ENCODE measurements around the gene C1orf94.

Gene C1orf94

DNA sequence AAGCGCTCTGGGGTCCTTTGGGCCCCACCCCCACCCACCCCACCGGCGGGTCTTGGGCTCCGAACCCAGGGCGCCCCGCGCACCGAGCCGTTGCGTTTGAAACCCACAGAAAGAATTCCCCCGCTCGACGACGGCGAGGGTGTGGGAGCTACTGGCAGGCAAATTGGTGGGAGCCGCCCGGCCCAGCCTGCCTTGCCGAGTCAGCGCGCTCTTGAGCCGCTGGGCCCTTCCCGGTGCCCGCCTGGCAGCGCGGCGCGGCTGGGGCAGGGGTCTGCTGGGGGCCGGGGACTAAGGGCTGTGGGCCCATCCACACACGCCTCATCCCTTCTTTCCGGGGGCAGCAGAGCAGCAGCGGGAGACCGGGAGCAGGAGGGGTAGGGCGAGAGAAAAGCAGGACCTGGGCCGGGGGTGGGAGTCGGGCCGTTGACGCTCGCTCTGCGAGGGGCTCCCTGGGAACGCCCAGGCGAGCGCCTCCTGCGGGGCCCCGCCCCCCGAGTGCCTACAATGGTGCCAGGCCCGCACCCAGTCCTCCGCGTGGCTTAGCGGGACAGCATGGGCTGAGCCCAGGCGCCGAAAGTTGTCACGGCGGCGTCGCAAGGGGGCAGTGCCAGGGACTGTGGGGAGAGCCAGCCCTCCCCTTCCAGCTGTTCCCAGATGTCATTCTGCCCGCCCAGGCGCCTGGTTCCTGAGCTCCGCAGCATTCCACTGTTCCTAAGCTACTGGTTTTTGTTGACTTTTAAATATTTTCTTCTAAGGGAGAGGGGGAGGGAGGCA lies at the start of gene C1orf94:
Gene C1orf94, plus strand, starts transcription at position 78 of the 774 bp plus-strand sequence. CDS start 883 bp downstream, outside the sequence.
- in situ Hi-C loops (cut with MboI; ENCODE audit: low sequenced_read_pairs): no loop called here

DNA sequence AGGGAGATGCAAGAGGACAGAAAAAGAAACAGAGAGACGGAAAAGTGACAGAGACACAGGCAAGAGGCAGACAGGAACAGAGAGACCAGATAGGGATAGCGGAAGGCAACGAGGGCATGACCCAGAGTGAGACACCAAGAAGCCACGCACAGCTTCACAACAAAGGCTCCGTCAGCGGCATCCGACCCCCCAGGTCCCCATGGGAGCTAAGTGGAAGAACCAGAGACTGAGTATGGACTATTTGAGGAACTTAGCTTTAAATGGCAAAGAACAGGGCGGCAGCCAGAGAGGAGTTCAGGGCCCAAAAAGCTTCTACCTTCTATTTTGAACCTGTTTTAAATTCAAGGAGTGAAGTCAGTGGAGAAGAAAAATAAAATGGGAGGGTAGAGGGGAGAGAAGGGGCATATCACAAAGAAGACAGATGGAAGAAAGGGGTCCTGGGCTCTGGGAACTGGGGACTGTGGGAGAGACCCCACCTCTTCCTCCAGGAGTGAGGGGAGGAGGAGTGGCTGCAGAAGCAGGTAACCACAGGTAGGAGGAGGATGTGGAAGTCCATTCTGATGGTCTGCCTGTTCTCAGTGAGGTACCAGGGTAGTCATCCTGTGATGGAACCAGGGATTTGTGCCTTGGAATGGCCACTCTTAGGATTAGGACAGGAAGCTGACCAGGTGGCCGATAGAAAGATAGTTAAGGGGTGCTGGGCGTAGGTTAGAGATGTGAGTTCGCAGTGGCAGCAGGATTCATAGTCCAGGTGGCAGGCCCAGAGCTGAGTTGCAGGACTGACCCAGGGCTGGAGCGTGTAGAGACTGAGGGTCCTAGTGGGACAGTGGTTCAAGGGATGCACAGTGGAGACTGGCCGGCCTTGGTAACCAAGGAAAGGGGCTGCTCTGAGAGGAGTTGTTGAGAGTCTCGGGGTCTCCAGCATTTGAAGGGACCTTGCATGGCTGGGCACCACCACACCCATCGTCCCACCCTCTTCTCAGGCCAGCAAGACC lies 49.4 kb upstream of the C1orf94 start:
- in situ Hi-C loops (cut with MboI; ENCODE audit: low sequenced_read_pairs): no loop called here

DNA sequence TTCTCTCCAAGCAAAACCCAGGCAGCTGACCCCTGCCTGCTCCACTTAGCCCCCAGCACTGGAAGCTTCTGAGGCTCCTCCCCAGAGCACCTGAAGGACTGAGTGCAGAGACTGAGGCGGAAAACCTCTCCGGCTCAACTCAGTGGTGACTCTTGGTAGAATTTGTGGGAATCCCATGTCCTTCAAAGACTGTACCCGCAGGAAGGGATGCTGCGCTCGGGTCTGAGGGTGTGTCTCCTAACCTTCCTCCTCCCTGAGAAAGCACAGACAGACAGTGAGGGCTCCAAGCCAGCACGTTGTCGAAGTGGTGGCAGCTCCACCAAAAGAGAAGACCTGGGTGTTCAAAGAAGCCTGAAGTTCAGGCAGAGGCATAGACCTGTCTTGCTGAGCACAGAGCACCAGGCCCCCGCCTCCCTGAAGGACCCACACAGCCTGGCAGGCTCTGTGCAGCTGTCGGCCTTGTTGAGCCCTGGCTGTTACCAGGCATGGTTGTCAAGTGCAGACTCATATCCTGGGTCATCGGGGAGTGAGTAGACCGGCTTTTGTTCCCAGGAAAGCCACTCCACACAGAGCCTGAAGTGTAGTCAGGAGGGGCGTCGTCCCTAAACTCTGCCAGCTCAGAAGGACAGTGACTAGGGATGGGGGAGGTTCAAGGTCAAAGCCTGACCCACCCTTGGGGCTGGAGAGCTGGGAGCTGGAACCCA lies 48.4 kb upstream of the C1orf94 start:
- in situ Hi-C loops (cut with MboI; ENCODE audit: low sequenced_read_pairs): no loop called here

DNA sequence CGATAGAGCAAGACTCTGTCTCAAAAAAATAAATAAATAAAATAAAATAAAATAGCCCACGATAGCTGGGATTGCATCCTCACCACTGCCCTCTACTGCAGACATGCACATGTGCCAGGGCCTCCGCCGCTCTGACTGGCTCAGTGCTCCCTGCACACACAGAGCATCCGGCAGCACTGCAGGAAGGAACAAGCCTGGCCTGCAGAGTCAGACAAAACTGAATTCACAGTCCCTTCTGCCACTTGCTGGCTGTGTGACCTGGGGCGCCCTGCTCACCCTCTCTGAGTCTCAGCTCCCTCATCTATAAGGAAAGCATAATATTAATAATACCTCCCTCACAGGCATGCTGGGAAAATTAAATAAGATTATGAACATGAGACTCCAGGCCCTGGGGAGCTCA lies 47.1 kb upstream of the C1orf94 start:
- in situ Hi-C loops (cut with MboI; ENCODE audit: low sequenced_read_pairs): no loop called here

GRCh38 chr1:34130306-34130705 lies 46.4 kb upstream of the C1orf94 start:
- in situ Hi-C loops (cut with MboI; ENCODE audit: low sequenced_read_pairs): no loop called here

GRCh38 chr1:34131396-34132160 lies 45.1 kb upstream of the C1orf94 start:
- in situ Hi-C loops (cut with MboI; ENCODE audit: low sequenced_read_pairs): no loop called here

DNA sequence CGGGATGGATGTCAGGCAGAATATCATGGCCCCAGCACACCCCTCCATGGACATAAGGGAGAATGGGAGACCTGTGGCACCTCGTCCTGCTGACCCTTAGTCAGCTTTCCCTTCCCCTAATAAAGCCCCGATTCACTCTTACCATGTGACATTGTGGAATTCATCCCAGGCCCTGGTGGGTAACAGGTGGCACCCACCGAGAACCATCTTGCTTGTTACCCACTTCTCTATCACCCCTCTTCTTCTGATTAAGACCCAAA lies 44.6 kb upstream of the C1orf94 start:
- in situ Hi-C loops (cut with MboI; ENCODE audit: low sequenced_read_pairs): no loop called here

GRCh38 chr1:34137411-34137810 lies 39.3 kb upstream of the C1orf94 start:
- in situ Hi-C loops (cut with MboI; ENCODE audit: low sequenced_read_pairs): no loop called here

DNA sequence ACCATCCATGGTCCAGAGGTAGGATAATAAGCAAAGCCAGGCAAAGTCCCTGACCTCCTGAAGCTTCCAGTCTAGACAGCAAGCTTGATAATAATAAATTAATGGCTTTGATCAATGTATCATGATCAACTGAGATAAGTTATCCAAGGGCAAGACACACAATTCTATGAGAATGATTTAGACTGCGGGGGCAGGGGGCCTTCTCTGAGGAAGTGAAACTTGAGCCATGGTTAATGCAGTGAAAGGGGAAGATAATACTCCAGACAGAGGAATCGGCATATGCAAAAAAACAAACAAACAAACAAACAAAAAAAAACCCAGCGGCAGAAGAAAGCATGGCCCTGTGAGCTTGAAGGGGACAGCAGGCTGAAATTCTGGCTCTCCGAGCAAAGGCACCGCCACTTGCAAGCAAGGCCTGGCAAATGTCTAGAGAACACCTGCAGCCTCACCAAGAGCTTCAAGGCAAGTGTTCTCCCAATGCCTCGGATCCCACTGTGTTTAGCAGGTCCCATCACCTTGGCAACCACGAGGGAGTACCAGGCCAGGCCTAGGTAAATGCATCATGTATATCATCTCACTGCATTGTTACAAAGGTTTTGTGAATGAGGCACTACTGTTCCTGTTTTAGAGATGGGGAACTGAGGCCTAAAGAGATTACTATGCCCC lies 36.6 kb upstream of the C1orf94 start:
- in situ Hi-C loops (cut with MboI; ENCODE audit: low sequenced_read_pairs): no loop called here

GRCh38 chr1:34143975-34144374 lies 32.7 kb upstream of the C1orf94 start:
- in situ Hi-C loops (cut with MboI; ENCODE audit: low sequenced_read_pairs): no loop called here

DNA sequence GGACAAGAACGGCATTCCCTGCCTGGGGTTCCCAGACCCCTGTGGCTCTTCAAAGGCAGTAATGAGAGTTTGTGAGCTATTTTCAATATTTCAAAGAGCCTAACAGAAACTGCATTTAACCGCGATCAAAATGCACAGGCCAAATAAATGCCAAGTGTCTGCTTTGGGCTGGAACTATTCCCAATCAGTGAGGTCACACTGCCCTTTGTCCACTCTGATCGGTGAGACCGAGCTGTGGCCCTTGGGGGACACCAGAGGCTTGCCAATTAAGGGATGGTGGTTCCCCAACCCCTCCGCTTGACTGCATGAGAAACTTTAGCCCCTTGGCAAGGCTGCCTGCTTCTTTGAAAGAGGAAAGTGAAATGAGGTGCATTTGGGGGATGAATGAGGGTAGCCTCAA lies 31.9 kb upstream of the C1orf94 start:
- in situ Hi-C loops (cut with MboI; ENCODE audit: low sequenced_read_pairs): no loop called here

DNA sequence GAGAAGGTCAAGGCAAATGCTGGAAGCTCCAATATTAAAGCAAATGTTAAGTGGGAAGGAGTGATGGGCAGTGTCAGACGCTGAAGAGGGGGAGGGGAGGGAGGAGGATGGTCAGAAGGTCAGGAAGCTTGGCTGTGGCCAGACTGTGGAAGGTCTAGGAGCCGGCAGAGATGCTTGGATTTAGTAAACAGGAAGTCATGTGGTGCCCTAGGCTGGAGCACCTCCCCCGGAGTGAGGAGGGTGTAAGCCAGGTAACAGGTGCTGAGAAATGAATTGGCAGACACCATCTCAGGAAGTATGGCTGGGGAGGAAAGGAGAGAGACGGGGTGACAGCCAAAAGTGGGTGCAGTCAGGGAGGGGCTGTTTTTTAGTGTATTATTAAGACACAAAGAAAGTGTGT lies 29.4 kb upstream of the C1orf94 start:
- in situ Hi-C loops (cut with MboI; ENCODE audit: low sequenced_read_pairs): no loop called here

DNA sequence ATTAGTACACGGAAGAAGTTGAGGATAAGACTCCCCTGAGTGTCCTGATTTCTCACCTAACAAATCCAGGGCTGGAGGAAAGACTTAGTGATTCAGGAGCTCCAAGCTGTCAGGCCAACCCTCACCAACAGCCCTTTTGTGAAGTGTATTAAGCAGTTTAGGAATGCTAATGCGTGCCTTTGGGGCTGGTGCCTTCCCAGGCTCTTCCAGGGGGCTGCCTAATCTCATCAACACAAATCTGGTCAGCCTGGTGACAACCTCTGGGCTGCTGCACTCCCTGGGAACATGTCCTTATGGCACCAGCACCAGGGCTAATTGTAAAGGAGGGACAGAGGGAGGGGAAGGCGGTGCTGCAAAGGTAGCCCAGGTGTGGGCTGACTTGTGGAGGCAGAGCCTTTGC lies 27.2 kb upstream of the C1orf94 start:
- in situ Hi-C loops (cut with MboI; ENCODE audit: low sequenced_read_pairs): no loop called here

- in situ Hi-C loops (cut with MboI; ENCODE audit: low sequenced_read_pairs): no loop called here
These were observed 23.5 kb upstream of the C1orf94 start for GRCh38 chr1:34153246-34153645.

- in situ Hi-C loops (cut with MboI; ENCODE audit: low sequenced_read_pairs): no loop called here
These were observed 20.8 kb upstream of the C1orf94 start for GRCh38 chr1:34155860-34156259.

DNA sequence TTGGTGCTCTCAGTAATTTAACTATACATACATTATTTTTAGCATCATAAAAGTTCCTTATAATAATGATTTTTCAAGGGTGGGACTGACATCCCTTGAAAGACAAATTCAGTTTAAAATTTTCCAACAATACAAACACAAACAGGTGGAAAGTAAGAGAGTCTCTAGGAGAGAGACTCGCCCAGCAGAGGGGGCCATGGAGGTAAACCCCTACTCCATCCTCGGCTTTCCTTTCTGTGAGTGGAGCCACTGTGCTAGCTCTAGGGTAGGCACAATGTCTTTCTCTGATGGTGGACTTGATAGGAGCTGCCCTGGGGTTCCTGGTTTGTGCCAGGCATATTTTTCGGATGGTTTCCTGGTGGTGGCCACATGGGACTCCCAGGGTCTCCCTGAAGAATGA lies 20.0 kb upstream of the C1orf94 start:
- in situ Hi-C loops (cut with MboI; ENCODE audit: low sequenced_read_pairs): no loop called here

DNA sequence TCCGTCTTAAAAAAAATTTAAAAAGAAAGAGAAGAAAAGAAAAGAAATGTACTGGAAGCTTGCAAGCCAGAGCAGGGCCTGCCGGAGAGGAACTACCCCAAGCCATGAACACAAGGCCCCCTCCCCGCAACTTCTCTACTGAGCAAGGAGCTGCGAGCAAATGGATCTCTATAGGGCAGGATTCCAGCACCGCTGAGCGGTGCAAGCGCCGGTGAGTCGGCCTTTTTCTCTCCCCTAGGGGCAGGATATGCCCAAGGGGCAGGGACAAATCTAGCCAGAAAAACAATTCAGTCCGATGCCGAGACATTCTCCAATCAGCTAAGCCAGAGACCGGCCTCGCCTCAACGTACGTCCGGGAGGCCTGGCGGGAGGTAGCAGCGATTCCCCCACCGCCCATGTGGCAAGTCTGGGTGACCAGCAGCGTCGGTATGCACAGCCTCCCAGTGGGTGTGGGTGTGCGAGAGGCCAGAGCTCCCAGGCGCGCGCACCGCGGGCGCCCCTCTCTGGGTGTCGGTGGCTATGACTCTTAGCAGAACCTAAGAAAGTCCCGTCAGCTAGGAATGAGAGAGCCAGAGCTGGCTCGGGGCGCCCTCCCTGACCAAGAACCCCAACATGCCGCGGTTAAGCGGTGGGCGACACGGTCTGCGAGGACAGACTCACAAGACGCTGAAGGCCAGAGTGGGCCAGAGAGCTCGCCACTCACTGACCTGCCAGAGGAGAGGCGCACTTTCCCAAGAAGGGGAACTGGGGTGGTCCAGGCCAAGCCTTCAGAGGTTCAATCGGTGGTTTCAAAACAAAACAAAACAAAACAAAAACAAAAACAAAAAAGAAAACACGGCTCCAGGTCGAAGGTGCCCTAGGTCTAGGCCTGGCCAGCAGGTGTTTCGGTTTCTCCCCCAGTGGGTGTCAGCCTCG lies 13.6 kb upstream of the C1orf94 start:
- in situ Hi-C loops (cut with MboI; ENCODE audit: low sequenced_read_pairs): no loop called here

DNA sequence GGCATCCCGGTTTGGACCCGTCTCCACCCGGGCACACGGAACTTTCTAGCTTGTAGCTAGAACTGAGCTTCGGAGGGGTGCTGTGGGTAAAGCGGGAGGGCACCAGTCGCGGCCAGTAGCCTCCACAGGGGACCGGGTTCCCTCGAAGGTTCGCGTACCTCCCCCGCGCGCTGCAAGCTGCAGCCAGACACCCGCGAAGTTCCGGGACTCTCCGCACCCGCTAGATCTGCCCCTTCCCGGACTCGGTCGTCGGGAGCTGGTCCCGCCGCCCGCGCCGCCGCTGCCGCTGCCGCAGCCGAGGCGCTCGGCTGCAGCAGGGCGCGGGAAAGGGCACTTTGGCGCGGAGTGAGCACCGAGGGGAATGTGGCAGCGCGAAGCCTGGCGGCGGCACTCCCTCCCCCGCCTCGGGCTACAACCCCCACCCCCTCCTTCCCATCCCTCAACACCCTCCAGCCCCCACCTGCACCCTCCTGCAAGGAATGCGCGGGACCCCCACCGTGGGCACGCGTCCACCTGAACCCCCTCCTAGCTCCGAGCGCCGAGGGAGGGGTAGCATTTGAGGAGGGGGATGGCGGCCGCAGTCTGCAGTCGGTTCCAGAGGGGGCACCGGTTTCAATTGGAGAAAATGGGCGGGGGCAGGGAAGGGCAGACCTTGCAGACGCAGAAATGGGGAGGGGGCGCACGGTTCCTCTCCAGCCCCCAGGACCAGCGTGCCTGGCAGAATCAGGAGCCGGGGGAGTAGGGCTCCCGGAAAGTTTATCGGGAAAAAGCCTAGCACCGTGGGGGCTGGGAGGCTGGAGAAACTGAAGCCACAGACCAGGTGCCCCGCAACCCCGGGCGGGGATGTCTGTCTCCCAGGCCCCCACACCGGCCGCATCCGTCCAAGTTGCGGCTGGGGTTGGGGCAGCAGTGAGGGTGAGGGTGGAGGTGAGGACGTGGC lies 12.6 kb upstream of the C1orf94 start:
- in situ Hi-C loops (cut with MboI; ENCODE audit: low sequenced_read_pairs): no loop called here

Measured in hTERT RPE-1 (cell line).